K562 (cell line): Measurements from ENCODE around the gene SENP3. TPM values are rescaled to one million over a fixed set of nuclear protein-coding genes. Genes with fewer than 3 reads are reported as not detected.
A peak's percentile ranks its signal among the peaks of the same experiment; 100 is the strongest.

Experiments used
- ATAC-seq: fragments of 200-7000 bp; cut with Tn5 transposase; 3 replicates; pipeline ENCODE4 v1.9.1; 2020; ENCODE audit warnings: moderate library complexity
- BruUV-seq: library from RNA; stranded (reverse); fragments of 400-500 nt; replicated peaks from 2 replicates; lab custom pipeline; 2021; lab: Mats Ljungman, UMichigan
- CTCF ChIA-PET: fragments of 300-600 bp; formaldehyde crosslinking; extraction: SDS; loops from one replicate; lab custom pipeline; 2021; ENCODE audit warnings: low intra/inter-chr PET ratio; lab: Yijun Ruan, JAX
- POLR2A ChIA-PET: fragments of 300-600, 350-650 bp; sonication (Branson Sonifier 250); formaldehyde crosslinking; extraction: SDS; loops from one replicate; lab custom pipeline; 2021; ENCODE audit warnings: antibody characterized with exemption, inconsistent platforms; lab: Yijun Ruan, JAX
- DNase-seq, 4 experiments: peaks; one replicate each; pipeline versions ENCODE4 v3.0.0 to v3.0.0-alpha.2; 2011 to 2018; ENCODE audit warnings: low spot score in 3 of 4, mixed read lengths in 3 of 4; ENCODE audit errors: extremely low read depth in 1 of 4
- FAIRE-seq: peaks from 2 replicates; lab custom pipeline; 2011; peaks lifted over from hg19 to GRCh38; lab: Jason Lieb, UNC
- H2AFZ ChIP-seq: 2 replicates; pipeline ENCODE4 v1.6.0; 2011; ENCODE audit warnings: low read depth, low read length, control low read depth, inconsistent platforms
- H3K27ac ChIP-seq: fragments of 200-600 bp; 3 replicates; pipeline ENCODE4 v1.8.0; 2011; ENCODE audit warnings: low read depth, mild to moderate bottlenecking, control low read depth, inconsistent platforms, low read length, moderate library complexity, mixed read lengths; ENCODE audit errors: extremely low read depth
- H3K27me3 ChIP-seq, 2 experiments: fragments of 300-600 bp in 1 of 2; 2 replicates in 1 of 2; 3 replicates in 1 of 2; pipeline versions ENCODE4 v1.6.0 to v1.8.0; 2011; ENCODE audit warnings: inconsistent platforms in 2 of 2, low read length in 2 of 2, mild to moderate bottlenecking in 1 of 2, mixed read lengths in 1 of 2, moderate library complexity in 1 of 2; ENCODE audit not compliant: control insufficient read depth in 2 of 2, insufficient read depth in 2 of 2
- H3K36me3 ChIP-seq: fragments of 300-600 bp; 3 replicates; pipeline ENCODE4 v1.8.0; 2011; ENCODE audit warnings: mild to moderate bottlenecking, low read length, inconsistent platforms; ENCODE audit not compliant: control insufficient read depth, insufficient read depth
- H3K4me1 ChIP-seq, 2 experiments: fragments of 200-600 bp in 1 of 2; replicated peaks in 1 of 2; 2 replicates in 1 of 2; 3 replicates in 1 of 2; pipeline versions ENCODE4 v1.5.1 to v1.8.0; 2011; ENCODE audit warnings: inconsistent platforms in 2 of 2, low read length in 2 of 2, mild to moderate bottlenecking in 1 of 2, mixed read lengths in 1 of 2, moderate library complexity in 1 of 2; ENCODE audit not compliant: control insufficient read depth in 2 of 2, insufficient read depth in 2 of 2
- H3K4me2 ChIP-seq: 2 replicates; pipeline ENCODE4 v1.6.1; 2011; ENCODE audit warnings: low read length, control low read depth, inconsistent platforms, mixed read lengths; ENCODE audit not compliant: insufficient read depth
- H3K4me3 ChIP-seq: fragments of 200-600 bp; sonication (generic), shearing (Covaris generic); 2 replicates; pipeline ENCODE4 v1.5.1; 2016; ENCODE audit warnings: control low read depth, inconsistent platforms
- H3K79me2 ChIP-seq: fragments of 200-600 bp; 3 replicates; pipeline ENCODE4 v1.8.0; 2011; ENCODE audit warnings: low read length, inconsistent platforms; ENCODE audit not compliant: control insufficient read depth, insufficient read depth
- H3K9ac ChIP-seq, 2 experiments: 2 replicates each; pipeline versions ENCODE4 v1.6.0 to v1.6.1; 2011; ENCODE audit warnings: low read depth in 2 of 2, low read length in 2 of 2, control low read depth in 1 of 2, inconsistent platforms in 1 of 2, mild to moderate bottlenecking in 1 of 2, mixed read lengths in 1 of 2; ENCODE audit not compliant: insufficient read depth in 1 of 2
- H3K9me1 ChIP-seq: one replicate; pipeline ENCODE4 v1.6.0; 2011; ENCODE audit warnings: inconsistent platforms, mild to moderate bottlenecking, low read length, moderate library complexity; ENCODE audit not compliant: control insufficient read depth, insufficient read depth
- H3K9me3 ChIP-seq: replicated peaks from 2 replicates; pipeline ENCODE4 v1.5.1; 2011; ENCODE audit warnings: low read depth, low read length, inconsistent platforms; ENCODE audit not compliant: control insufficient read depth, insufficient read depth
- H4K20me1 ChIP-seq: replicated peaks from 2 replicates; pipeline ENCODE4 v1.6.1; 2011; ENCODE audit warnings: low read length, inconsistent platforms, mixed read lengths; ENCODE audit not compliant: control insufficient read depth, insufficient read depth
- ARID2 ChIP-seq: fragments of 450-650 bp; IDR thresholded peaks from 2 replicates; pipeline ENCODE4 v1.6.1; 2017; ENCODE audit warnings: antibody characterized with exemption, mild to moderate bottlenecking
- MBD2 ChIP-seq: sonication (generic); IDR thresholded peaks from 2 replicates; pipeline ENCODE4 v1.6.1; 2016; ENCODE audit warnings: low read depth, borderline replicate concordance
- MTA2 ChIP-seq: fragments of 450-650 bp; IDR thresholded peaks from 2 replicates; pipeline ENCODE4 v1.6.1; 2016; ENCODE audit warnings: low read depth
- PHF21A ChIP-seq: fragments of 450-650 bp; IDR thresholded peaks from 2 replicates; pipeline ENCODE4 v1.6.1; 2017; ENCODE audit warnings: low read depth, borderline replicate concordance
- TFAM ChIP-seq: fragments of 250-450 bp; sonication (Bioruptor Pico); conservative IDR thresholded peaks from 2 replicates; pipeline ENCODE4 v1.5.0; 2021; ENCODE audit warnings: mild to moderate bottlenecking, moderate library complexity
- ZFP36 ChIP-seq: fragments of 150-350 bp; IDR thresholded peaks from 2 replicates; pipeline ENCODE4 v1.6.1; 2018; ENCODE audit warnings: low read length, low read depth; ENCODE audit not compliant: partially characterized antibody
- ZNF133 ChIP-seq: fragments of 250-450 bp; sonication (Bioruptor Pico); IDR thresholded peaks from 2 replicates; pipeline ENCODE4 v1.4.0; 2020; ENCODE audit warnings: mild to moderate bottlenecking
- ZNF507 ChIP-seq: conservative IDR thresholded peaks from 2 replicates; pipeline ENCODE4 v1.6.1; 2017; ENCODE audit warnings: missing genetic modification characterization, missing compliant biosample characterization
- ZNF785 ChIP-seq: fragments of 250-450 bp; sonication (Bioruptor Pico); IDR thresholded peaks from 2 replicates; pipeline ENCODE4 v1.4.0; 2020; ENCODE audit warnings: mild to moderate bottlenecking
- WGBS: fragments of 100-300 bp; shearing (Covaris generic); methylation state at CpG from one replicate; pipeline ENCODE4 v1.1.6; 2016; ENCODE audit warnings: low coverage, mixed read lengths; ENCODE audit not compliant: insufficient coverage; ENCODE audit errors: missing lambda C conversion rate; 5-methylcytosine and 5-hydroxymethylcytosine counted together
- in situ Hi-C: fragments of 300-500 bp; cut with MboI; formaldehyde crosslinking; loops from 4 replicates; pipeline ENCODE4 v1.15.0; 2018; ENCODE audit warnings: inconsistent platforms, mixed read lengths
- intact Hi-C: fragments of 100-400 bp; cut with micrococcal nuclease; formaldehyde crosslinking; loops from 2 replicates; pipeline ENCODE4 v1.14.2; 2022
- polyA plus RNA-seq, 8 experiments: library from polyadenylated mRNA; depleted of rRNA in 4 of 8; stranded (reverse) in 5 of 8; unstranded in 3 of 8; fragments of >200 nt; fragmentation: Nextera tagmentation in 2 of 8; fragmentation: Illumina TruSeq in 1 of 8; extraction: Ambion mirVana in 2 of 8; extraction: Trizol in 1 of 8; gene quantifications; 2 replicates each; pipeline versions ENCODE4 v1.2.1 to v1.2.3, GENCODE V29; 2011 to 2014; ENCODE audit warnings: inconsistent platforms in 1 of 8, missing spikeins in 1 of 8
- total RNA-seq, 7 experiments: library from RNA; depleted of rRNA in 6 of 7; stranded (reverse); fragments of >200 nt in 6 of 7; fragmentation: Illumina TruSeq in 2 of 7; extraction: Trizol in 2 of 7; gene quantifications; 2 replicates each; pipeline versions ENCODE4 v1.2.1 to v1.2.3, GENCODE V29; 2011 to 2021; ENCODE audit warnings: low replicate concordance in 1 of 7
- TF ChIP-seq, protein P1 (sequence below): fragments of 200-800 bp; sonication (Bioruptor generic); IDR thresholded peaks from 2 replicates; pipeline ENCODE4 v1.6.1; 2017; ENCODE audit warnings: missing genetic modification characterization, missing compliant biosample characterization
- TF ChIP-seq, protein P2 (sequence below): sonication (generic); formaldehyde crosslinking; IDR thresholded peaks from 2 replicates; pipeline ENCODE4 v1.8.1; 2022; ENCODE audit warnings: missing genetic modification reagents

The SENP3 gene
- total and polyA plus RNA-seq, 9 of the 15 experiments (the other 6 are each of a cell fraction or from before 2014, with no cell fraction given), result 0.63 to 102 (median 78.8) TPM

DNA sequence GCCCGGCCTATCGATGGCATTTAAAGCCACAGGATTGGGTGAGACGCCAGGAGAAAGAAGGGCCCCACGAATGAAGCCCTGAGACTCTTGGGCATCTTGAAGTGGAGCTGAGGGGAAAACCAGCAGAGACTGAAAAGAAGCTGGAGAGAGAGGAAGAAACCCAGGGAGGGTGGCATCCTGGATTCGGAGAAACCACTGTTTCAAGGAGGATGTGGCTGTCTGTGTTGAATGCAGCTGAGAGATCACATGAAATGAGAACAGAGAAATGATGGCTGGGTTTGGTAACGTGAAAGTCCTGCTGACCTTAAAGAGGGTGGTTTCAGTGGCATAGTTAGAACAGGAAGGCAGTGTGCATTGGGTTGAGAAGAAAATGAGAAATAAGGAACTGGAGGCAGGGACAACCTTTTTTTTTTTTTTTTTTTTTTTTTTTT lies 9.1 kb upstream of the SENP3 start:
- no peak overlapping the region for H3K9ac ChIP-seq
- WGBS, result 80% methylated on average over 1 of the region's 6 CpGs
- no peaks in the 10 kb centered on the region for H3K27me3 ChIP-seq
- in situ Hi-C loops (loop anchor here (10.0 to 25.0 kb wide), 2 partner anchors 198 to 515 kb away; partner anchors contain the start of genes KCTD11, SLC16A11, SLC16A13 and TMEM95), intact Hi-C loops (no loop called here)
- no peak for ATAC-seq
- TF ChIP-seq ZNF133 (no peak), MBD2 (no peak), PHF21A (no peak)
- H3K36me3 ChIP-seq, result no peaks in the 10 kb centered on the region
- BruUV-seq, result no TSS peak
- H3K4me1 ChIP-seq, result peaks cover 8 to 33% of the 10 kb centered on the region in 2 experiments; a peak in 4 of 5 replicates
- POLR2A ChIA-PET, result no interaction called here
- CTCF ChIA-PET, result no interaction called here
- DNase-seq, result no peak
- H3K9me3 ChIP-seq, result no peaks in the 10 kb centered on the region
- no peaks in the 10 kb centered on the region for H3K79me2 ChIP-seq
- no peak overlapping the region for H2AFZ ChIP-seq
- no peak overlapping the region for H3K27ac ChIP-seq
- no peak overlapping the region for H3K4me3 ChIP-seq
- no peak for FAIRE-seq
- no peaks in the 10 kb centered on the region for H4K20me1 ChIP-seq
- no peak overlapping the region for H3K4me2 ChIP-seq
- H3K9me1 ChIP-seq, result no peaks in the 10 kb centered on the region

DNA sequence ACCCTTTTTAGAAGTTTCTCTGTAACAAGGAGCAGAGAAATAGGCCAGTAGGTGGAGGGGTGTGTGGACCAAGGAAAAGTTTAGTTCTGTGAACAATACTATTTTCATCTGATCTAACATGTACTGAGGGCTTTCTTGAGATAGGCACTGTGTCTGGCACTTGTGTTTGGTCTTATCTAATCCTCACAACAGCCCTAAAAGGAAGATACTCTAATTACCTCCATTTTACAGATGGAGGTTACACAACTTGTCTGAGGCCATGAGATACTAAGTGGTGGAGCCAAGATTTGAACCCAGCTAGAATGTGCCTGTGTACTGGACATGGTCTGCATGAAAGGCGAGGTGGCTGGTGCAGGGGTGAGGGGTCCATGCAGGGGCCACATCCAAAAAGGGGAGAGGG lies 8.4 kb upstream of the SENP3 start:
- Histone ChIP-seq H3K9ac (no peak overlapping the region), H3K4me1 (peaks cover 7 to 37% of the 10 kb centered on the region in 2 experiments; a peak in 4 of 5 replicates), H3K9me1 (no peaks in the 10 kb centered on the region), H3K27me3 (no peaks in the 10 kb centered on the region), H3K9me3 (no peaks in the 10 kb centered on the region), H3K36me3 (no peaks in the 10 kb centered on the region), H3K4me3 (no peak overlapping the region), H3K27ac (no peak overlapping the region), H2AFZ (no peak overlapping the region), H4K20me1 (no peaks in the 10 kb centered on the region), H3K79me2 (no peaks in the 10 kb centered on the region), H3K4me2 (no peak overlapping the region)
- intact Hi-C loops, result no loop called here
- ChIA-PET POLR2A (interaction anchor here (0.6 kb wide), 1 partner anchor 40 kb away, joined by 3 read pairs; no protein-coding TSS in a partner anchor), CTCF (no interaction called here)
- 14% methylated on average over 1 of the region's 1 CpG for WGBS
- in situ Hi-C loops, result loop anchor here (10.0 to 25.0 kb wide), 2 partner anchors 199 to 516 kb away; partner anchors contain the start of genes KCTD11, SLC16A11, SLC16A13 and TMEM95
- no TSS peak for BruUV-seq
- ATAC-seq (no peak; the same call in 2 of the 3 replicates), FAIRE-seq (no peak), DNase-seq (peak in 1 of 4 experiments; percentile 34)
- TF ChIP-seq, protein P1, sequence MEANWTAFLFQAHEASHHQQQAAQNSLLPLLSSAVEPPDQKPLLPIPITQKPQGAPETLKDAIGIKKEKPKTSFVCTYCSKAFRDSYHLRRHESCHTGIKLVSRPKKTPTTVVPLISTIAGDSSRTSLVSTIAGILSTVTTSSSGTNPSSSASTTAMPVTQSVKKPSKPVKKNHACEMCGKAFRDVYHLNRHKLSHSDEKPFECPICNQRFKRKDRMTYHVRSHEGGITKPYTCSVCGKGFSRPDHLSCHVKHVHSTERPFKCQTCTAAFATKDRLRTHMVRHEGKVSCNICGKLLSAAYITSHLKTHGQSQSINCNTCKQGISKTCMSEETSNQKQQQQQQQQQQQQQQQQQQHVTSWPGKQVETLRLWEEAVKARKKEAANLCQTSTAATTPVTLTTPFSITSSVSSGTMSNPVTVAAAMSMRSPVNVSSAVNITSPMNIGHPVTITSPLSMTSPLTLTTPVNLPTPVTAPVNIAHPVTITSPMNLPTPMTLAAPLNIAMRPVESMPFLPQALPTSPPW (CRISPR knock-in tag), result no peak
- TF ChIP-seq ZNF507 (tag) (no peak), MTA2 (peak; percentile 32; the same call in 1 of the 2 replicates), ARID2 (no peak), ZNF785 (CRISPR knock-in tag) (no peak), ZFP36 (no peak), TFAM (CRISPR knock-in tag) (no peak)
- TF ChIP-seq, protein P2, sequence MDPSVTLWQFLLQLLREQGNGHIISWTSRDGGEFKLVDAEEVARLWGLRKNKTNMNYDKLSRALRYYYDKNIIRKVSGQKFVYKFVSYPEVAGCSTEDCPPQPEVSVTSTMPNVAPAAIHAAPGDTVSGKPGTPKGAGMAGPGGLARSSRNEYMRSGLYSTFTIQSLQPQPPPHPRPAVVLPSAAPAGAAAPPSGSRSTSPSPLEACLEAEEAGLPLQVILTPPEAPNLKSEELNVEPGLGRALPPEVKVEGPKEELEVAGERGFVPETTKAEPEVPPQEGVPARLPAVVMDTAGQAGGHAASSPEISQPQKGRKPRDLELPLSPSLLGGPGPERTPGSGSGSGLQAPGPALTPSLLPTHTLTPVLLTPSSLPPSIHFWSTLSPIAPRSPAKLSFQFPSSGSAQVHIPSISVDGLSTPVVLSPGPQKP (CRISPR knock-in tag), result no peak
